Nephron (organoid): ENCODE data around the gene TRAF5.
"Not testable (repeated sequence)": the region's sequence is repeated elsewhere in the genome, so short reads cannot be mapped to it uniquely, and the experiment has no call there.

Experiments
- H3K27ac Mint-ChIP-seq, 3 experiments: 2 replicates each; pipeline ENCODE4 v1.8.0; 2020; ENCODE audit warnings: mixed read lengths in 3 of 3, mild to moderate bottlenecking in 2 of 3, moderate library complexity in 1 of 3
- H3K27me3 Mint-ChIP-seq: 2 replicates; pipeline ENCODE4 v1.8.0; 2021; ENCODE audit warnings: low read depth, mild to moderate bottlenecking, moderate library complexity, mixed read lengths
- H3K36me3 Mint-ChIP-seq: 2 replicates; pipeline ENCODE4 v1.8.0; 2020; ENCODE audit warnings: low read depth, mixed read lengths
- H3K4me1 Mint-ChIP-seq: 2 replicates; pipeline ENCODE4 v1.8.0; 2020; ENCODE audit warnings: mixed read lengths
- H3K4me3 Mint-ChIP-seq, 3 experiments: 2 replicates each; pipeline ENCODE4 v1.8.0; 2020; ENCODE audit warnings: mild to moderate bottlenecking in 3 of 3, mixed read lengths in 3 of 3, moderate library complexity in 2 of 3
- H3K9me3 Mint-ChIP-seq: 2 replicates; pipeline ENCODE4 v1.8.0; 2020; ENCODE audit warnings: mixed read lengths
- CTCF ChIP-seq, 3 experiments: fragments of 200-600 bp; sonication (generic); IDR thresholded peaks; one replicate each; pipeline ENCODE4 v1.5.0; 2021; ENCODE audit warnings: antibody characterized with exemption in 3 of 3; ENCODE audit not compliant: unreplicated experiment in 3 of 3

The TRAF5 gene

GRCh38 chr1:211411639-211412038, 85.0 kb downstream of the TRAF5 start:
- no peaks in the 10 kb centered on the region for H3K4me1 Mint-ChIP-seq
- H3K27ac Mint-ChIP-seq = no peak overlapping the region
- peaks cover 53% of the 10 kb centered on the region for H3K9me3 Mint-ChIP-seq
- no peaks in the 10 kb centered on the region for H3K27me3 Mint-ChIP-seq
- TF ChIP-seq CTCF (IDR thresholded peaks at IDR 0.05; ENCODE audit: unreplicated experiment in 3 of 3) = no peak
- H3K36me3 Mint-ChIP-seq = peaks cover 49% of the 10 kb centered on the region
- no peak overlapping the region for H3K4me3 Mint-ChIP-seq

DNA sequence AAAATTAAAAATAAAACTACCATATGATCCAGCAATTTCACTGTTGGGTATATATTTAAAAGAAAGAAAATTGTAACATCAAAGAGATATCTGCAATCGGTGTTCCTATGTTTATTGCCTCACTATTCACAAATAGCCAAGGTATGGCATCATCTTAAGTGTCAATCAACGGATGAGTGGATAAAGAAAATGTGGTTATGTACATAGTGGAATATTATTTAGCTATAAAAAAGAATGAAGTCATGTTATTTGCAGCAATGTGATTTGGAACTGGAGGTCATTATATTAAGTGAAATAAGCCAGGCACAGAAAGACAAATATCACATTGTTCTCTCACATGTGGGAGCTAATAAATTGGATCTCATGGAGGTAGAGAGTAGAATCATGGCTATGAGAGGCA, 89.1 kb downstream of the TRAF5 start:
- TF ChIP-seq CTCF (IDR thresholded peaks at IDR 0.05; ENCODE audit: unreplicated experiment in 3 of 3) = no peak
- Mint-ChIP-seq H3K27me3 (no peaks in the 10 kb centered on the region), H3K27ac (peak overlapping the region; percentile 21 to 61 (median 28)), H3K9me3 (peaks cover 35% of the 10 kb centered on the region), H3K4me3 (peak overlapping the region; percentile 70 to 79 (median 71)), H3K4me1 (peaks cover 4% of the 10 kb centered on the region), H3K36me3 (peaks cover 29% of the 10 kb centered on the region)

- TF ChIP-seq CTCF (IDR thresholded peaks at IDR 0.05; ENCODE audit: unreplicated experiment in 3 of 3) = peak; percentile 9 to 26 (median 21)
- H3K27me3 Mint-ChIP-seq, H3K4me1 Mint-ChIP-seq: not testable (repeated sequence)
- peaks cover 28% of the 10 kb centered on the region for H3K36me3 Mint-ChIP-seq
- peak overlapping the region; percentile 70 to 79 (median 71) for H3K4me3 Mint-ChIP-seq
- peaks cover 34% of the 10 kb centered on the region for H3K9me3 Mint-ChIP-seq
- H3K27ac Mint-ChIP-seq = peak overlapping the region; percentile 21 to 61 (median 28)
These were observed 89.6 kb downstream of the TRAF5 start for GRCh38 chr1:211416246-211416627.

DNA sequence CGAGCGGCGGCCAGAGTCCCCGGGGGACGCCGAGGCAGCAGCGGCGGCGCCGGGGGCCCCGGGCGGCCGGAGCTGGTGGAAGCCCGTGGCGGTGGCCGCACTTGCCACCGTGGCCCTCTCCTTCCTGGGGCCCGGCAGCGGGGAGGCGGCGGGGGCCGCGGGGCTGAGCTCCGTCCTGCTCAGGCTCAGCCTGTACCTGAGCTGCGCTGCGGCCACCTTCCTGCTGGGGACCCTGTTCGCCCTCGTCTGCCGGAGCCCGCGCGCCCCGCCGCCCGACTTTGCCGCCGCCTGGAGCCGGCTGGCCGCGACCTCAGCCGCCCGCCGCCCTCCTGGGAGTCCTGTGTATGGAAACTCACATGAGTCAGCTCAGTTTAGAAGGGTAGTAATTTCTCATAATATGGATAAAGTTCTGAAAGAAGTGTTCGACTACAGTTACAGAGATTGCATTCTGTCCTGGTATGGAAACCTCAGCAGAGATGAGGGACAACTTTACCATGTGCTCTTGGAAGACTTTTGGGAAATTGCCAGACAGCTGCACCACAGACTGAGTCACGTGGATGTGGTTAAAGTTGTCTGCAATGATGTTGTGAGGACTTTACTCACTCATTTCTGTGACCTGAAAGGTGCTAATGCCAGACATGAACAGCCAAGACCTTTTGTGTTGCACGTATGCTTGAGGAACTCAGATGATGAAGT, 90.1 kb downstream of the TRAF5 start:
- H3K36me3 Mint-ChIP-seq = peaks cover 25% of the 10 kb centered on the region
- H3K4me3 Mint-ChIP-seq = peak overlapping the region; percentile 65 to 69 (median 67)
- peak overlapping the region in 1 of 3 experiments; percentile 38 for H3K27ac Mint-ChIP-seq
- peaks cover 30% of the 10 kb centered on the region for H3K9me3 Mint-ChIP-seq
- H3K4me1 Mint-ChIP-seq, H3K27me3 Mint-ChIP-seq: not testable (repeated sequence)

GRCh38 chr1:211420389-211420788, 93.8 kb downstream of the TRAF5 start:
- H3K36me3 Mint-ChIP-seq = peaks cover 9% of the 10 kb centered on the region
- H3K4me3 Mint-ChIP-seq = no peak overlapping the region
- TF ChIP-seq CTCF (IDR thresholded peaks at IDR 0.05; ENCODE audit: unreplicated experiment in 3 of 3) = no peak
- H3K27me3 Mint-ChIP-seq = no peaks in the 10 kb centered on the region
- H3K9me3 Mint-ChIP-seq = peaks cover 17% of the 10 kb centered on the region
- peaks cover 6% of the 10 kb centered on the region for H3K4me1 Mint-ChIP-seq
- H3K27ac Mint-ChIP-seq = no peak overlapping the region

GRCh38 chr1:211420845-211421454, 94.3 kb downstream of the TRAF5 start:
- Mint-ChIP-seq H3K4me3 (no peak overlapping the region), H3K9me3 (peaks cover 12% of the 10 kb centered on the region), H3K36me3 (peaks cover 9% of the 10 kb centered on the region), H3K27ac (no peak overlapping the region), H3K4me1 (peaks cover 6% of the 10 kb centered on the region), H3K27me3 (no peaks in the 10 kb centered on the region)
- no peak for TF ChIP-seq CTCF (IDR thresholded peaks at IDR 0.05; ENCODE audit: unreplicated experiment in 3 of 3)
